OCI-LY3 (cell line): Measurements from ENCODE around the gene ROCK2.

Experiments
- CTCF ChIP-seq: fragments of 200-600, 300-600 bp; sonication (generic); IDR thresholded peaks from 2 replicates; pipeline ENCODE4 v1.5.1; 2014; ENCODE audit warnings: antibody characterized with exemption, low read length, low read depth
- EZH2phosphoT487 ChIP-seq: fragments of 200-600 bp; shearing (Covaris generic); IDR thresholded peaks from 2 replicates; pipeline ENCODE4 v1.6.1; 2018; ENCODE audit warnings: antibody characterized with exemption, mixed run types, low read depth

GRCh38 chr2:11327871-11328270 is 16.6 kb downstream of the ROCK2 start:
- TF ChIP-seq CTCF = no peak
- no peak for TF ChIP-seq EZH2phosphoT487
